Activated CD8-positive, alpha-beta memory T cell treated with anti-CD3 and anti-CD28 coated beads, Interleukin-2, amount 50 U/mL, for 24 hours (primary cell): ENCODE results near the gene CD274.
"Not testable (repeated sequence)": the region's sequence is repeated elsewhere in the genome, so short reads cannot be mapped to it uniquely, and the experiment has no call there.

Experiments used
- DNase-seq: peaks from one replicate; pipeline ENCODE4 v3.0.0-alpha.2; 2020; ENCODE audit errors: extremely low read depth

The CD274 gene

DNA sequence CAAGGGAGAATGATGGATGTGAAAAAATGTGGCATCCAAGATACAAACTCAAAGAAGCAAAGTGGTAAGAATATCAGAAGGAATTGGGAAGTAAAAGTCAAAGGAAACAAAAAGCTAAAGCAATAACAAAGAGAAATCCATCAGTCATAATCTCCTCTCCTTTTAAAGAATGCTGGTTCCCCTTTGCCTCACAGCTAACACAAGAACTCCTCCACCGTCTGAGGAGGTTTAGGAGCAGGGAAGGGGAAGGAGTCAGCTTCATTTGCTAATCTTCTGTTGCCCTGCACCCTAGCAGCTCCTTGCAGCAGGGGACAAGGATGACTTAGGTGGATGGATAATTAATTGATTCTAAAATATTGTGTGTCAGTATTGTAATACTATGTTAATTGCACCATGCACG, 16.4 kb downstream of the CD274 start:
- DNase-seq = no peak

DNA sequence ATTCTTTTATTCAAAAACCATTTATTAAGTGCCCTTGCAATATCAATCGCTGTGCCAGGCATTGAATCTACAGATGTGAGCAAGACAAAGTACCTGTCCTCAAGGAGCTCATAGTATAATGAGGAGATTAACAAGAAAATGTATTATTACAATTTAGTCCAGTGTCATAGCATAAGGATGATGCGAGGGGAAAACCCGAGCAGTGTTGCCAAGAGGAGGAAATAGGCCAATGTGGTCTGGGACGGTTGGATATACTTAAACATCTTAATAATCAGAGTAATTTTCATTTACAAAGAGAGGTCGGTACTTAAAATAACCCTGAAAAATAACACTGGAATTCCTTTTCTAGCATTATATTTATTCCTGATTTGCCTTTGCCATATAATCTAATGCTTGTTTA, 18.5 kb downstream of the CD274 start:
- DNase-seq = no peak

DNA sequence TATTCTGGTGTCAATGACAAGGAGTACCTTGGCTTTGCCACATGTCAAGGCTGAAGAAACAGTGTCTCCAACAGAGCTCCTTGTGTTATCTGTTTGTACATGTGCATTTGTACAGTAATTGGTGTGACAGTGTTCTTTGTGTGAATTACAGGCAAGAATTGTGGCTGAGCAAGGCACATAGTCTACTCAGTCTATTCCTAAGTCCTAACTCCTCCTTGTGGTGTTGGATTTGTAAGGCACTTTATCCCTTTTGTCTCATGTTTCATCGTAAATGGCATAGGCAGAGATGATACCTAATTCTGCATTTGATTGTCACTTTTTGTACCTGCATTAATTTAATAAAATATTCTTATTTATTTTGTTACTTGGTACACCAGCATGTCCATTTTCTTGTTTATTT, 19.8 kb downstream of the CD274 start:
- DNase-seq = no peak

DNA sequence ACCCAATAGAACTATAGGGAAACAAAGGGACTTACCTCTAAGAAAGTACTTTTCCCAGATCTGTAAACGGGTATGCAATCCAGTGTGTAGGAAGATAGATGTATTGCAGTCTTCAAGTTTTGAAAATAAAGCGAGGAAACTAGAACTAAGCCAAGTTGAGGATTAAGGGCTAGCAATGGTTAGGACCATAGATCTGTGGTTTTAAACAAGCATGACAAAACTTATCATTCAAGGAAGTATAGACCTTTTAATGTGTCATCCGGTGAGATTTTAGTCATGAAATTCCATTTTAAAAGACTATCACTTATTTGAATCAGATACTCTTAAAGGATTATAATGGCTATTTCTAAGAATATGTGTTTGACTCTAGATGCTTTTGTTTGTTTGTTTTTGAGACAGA, 20.5 kb downstream of the CD274 start:
- no peak for DNase-seq

DNA sequence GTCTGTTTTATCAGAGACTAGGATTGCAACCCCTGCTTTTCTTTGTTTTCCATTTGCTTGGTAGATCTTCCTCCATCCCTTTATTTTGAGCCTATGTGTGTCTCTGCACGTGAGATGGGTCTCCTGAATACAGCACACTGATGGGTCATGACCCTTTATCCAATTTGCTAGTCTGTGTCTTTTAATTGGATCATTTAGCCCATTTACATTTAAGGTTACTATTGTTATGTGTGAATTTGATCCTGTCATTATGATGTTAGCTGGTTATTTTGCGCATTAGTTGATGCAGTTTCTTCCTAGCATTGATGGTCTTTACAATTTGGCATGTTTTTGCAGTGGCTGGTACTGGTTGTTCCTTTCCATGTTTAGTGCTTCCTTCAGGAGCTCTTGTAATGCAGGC, 25.3 kb downstream of the CD274 start:
- not testable (repeated sequence) for DNase-seq

DNA sequence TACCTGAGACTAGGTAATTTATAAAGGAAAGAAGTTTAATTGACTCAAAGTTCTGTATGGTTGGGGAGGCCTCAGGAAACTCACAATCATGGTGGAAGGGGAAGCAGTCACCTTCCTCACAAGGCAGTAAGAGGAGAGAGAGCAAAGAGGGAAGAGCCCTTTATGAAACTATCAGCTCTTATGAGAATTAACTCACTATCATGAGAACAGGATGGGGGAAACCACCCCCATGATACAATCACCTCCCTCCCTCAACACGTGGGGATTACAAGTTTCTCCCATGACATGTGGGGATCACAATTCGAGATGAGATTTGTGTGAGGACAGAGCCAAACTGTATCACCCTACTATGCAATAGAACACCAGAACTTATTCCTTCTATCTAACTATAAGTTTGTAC, 27.9 kb downstream of the CD274 start:
- DNase-seq = no peak

DNA sequence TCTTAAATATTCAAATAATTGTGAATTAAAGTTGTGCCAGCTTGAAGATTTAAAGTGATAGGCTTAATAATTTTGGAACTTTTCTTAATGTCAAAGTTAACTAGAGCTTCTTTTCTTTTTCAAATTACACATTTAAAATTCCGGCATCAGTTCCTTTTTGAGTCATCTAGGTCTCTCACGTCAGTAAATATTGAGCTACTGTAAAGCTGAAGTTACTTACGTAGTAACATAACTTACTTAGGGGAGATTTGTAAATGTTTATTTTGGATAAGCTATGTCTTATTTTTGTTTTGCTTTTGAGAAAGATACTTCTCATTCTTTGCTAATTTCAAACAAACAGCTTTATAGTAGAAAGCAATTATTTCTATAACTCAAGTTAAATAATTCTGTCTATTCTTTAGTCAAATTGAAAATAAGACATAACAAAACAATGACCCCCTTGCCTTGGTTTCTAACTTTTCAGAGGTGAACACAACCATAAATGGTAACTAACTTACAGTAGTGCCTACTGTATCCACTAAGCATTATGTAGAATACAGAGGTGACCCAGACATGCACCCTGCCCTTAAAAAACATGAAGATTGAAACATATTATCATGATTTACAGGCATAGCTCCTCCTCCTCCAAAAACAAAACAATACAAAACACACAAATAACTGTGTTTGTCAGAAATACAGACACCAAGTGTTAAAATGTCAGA, 29.8 kb downstream of the CD274 start:
- DNase-seq = no peak

DNA sequence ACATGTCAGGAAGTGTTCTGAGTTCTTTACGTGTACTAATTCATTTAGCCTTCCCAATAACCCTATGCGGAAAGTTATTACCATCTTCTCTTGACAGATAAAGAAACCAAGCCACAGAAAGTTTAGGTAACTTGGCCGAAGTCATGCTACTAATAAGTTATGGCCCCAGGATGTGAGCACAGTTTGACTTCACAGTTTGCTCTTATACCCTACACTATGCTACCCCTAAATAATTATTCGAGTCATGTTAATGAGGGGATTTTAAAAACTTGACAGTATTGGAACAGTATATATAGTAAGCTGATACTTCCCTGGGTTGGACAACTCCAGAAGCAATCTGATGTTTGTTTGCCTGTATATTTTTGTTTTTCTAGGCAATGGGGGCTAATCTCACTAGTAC, 30.6 kb downstream of the CD274 start:
- no peak for DNase-seq

DNA sequence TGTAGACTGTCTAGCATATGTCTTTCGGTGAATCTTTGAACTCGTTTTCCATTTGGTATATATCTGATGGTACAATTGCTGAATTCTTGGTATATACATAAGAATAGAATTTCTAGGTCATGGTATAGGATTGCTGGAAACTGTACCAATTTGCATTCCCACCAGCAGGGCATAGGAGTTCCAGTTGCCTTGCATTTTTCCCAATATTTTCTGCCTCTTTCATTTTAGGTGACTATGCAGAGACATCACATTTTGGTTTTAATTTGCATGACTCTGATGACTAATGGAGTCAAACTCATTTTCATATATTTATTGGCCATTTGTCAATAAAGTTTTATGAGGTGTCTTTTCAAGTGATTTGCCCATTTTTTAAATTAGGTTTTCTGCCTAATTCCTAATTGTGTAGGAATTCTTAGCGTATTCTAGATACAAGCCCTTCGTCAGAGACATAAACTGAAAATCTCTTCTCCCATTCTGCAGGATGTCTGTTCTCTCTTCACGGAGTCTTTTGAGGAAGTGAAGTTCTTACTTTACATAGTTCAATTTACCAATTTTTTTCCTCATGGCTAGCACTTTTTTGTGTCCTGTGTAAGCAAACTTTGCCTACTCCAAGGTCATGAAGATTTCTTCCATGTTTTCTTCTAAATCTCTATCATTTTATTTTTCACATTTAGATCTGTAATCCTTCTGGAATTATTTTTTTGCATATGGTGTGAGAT, 31.1 kb downstream of the CD274 start:
- no peak for DNase-seq

DNA sequence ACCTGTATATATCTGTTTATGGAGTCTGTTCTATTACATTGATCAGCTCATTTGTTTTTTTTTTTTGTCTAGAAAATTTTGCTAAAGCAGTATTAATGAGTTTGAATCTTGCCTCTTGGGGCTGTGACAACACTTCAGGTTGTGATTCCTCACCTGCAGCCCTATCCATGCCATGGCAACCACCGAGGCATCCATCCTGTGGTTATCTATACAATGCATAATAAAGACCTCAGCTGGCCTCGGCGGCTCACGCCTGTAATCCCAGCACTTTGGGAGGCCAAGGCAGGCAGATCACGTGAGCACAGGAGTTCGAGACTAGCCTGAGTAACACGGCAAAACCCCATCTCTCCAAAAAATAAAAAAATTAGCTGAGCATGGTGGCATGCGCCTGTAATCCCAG, 31.9 kb downstream of the CD274 start:
- DNase-seq = no peak

DNA sequence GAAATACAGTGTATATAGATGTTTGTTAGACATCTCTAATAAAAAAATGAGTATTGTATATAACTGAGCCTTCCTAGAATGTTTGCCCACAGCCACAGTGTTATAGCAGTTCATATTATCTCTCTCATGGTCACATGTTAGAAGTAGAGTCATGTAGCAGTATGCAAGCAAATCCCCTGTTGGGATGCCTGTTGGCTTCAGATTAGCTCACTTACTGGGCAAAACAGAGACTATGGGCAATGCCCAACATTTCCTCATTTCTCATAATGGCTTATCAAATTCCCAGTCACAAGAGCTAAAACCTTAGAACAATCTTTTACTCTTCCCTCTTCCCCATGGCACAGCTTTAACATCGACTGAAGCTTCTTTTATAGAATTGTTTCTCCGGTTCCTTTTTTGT, 33.0 kb downstream of the CD274 start:
- no peak for DNase-seq

DNA sequence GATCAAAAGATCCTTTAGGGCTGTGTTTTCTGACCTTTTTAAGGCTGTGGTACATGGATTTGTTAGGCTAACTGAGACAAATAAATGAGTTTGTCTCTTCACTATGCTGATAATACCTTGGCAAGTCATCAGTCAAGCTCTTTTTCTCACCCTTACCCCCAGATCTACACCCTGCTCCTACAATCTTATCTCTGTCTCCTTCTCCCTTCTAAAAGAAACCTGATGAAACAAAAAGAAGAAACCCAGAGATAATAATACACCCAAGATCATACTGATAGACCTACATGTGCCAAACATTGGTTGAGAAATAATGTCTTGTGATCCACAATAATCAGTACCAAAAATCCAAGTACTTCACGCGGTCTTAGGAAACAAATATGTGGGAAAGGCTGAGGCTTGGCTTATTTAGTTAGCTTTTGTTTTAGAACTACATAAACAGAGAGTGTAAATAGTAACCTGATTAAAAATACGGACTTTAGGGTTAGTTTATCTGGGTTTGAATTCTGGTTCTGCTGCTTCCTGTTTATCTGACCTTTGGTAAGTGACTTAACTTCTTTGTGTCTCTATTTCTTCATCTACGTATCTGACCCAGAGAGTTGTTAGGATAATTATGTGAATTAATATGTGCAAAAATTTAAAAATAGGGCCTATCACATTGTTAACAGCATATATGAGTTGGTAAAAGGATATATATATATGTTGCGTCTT, 35.2 kb downstream of the CD274 start:
- DNase-seq = no peak

DNA sequence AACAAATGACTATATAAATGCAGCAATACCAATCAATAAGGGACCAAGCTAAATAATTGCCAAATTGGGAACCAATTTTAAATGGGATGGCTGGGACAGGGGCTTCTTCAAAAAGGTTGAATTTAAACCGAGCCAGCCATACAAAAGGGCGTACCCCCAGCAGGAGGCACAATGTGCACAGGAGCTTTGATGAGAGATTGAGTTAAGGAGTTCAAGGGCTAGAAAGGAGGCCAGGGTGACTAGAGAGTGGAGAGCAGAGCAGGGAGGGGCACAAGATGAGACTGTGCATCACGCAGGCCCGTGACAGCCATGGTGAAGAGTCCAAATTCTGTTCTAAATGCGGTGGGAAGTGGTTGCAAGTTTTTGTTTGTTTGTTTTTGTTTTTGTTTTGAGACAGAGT, 36.6 kb downstream of the CD274 start:
- DNase-seq = no peak

DNA sequence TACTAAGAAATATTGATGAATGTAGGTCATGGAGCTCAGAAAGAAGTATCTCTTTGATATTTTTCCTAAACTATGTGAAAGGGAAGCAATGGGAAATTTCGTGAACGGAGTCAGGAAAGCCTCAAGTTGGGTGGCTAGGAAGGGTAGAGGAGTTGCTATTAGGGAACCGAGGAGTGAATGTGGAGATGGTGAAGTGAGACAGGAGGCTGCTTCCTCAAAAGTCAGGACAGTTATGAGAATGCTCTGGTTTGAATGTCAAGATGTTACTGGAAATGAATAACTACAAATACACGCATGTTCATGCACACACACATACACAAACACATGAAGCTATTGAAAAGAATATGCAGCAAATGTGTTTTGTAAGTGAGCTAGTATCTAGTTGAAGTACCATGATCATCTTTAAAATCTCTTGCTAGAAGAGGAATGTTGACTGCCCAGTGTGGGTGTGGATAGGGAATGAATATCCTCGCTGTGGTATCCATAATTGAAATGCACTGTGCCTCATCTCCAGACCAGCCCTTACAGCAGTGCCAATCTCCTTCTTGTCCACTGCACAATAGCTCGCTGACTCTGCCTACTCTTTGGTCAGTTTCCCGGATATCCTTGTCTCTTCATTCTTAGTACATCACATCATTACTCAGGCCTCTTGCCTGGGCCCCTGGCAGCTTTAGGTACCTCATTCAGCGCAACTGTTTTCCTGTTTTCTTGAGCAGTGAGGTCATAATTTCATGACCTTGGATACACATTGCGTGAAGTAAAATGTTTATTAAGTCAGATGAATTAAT, 38.1 kb downstream of the CD274 start:
- no peak for DNase-seq

DNA sequence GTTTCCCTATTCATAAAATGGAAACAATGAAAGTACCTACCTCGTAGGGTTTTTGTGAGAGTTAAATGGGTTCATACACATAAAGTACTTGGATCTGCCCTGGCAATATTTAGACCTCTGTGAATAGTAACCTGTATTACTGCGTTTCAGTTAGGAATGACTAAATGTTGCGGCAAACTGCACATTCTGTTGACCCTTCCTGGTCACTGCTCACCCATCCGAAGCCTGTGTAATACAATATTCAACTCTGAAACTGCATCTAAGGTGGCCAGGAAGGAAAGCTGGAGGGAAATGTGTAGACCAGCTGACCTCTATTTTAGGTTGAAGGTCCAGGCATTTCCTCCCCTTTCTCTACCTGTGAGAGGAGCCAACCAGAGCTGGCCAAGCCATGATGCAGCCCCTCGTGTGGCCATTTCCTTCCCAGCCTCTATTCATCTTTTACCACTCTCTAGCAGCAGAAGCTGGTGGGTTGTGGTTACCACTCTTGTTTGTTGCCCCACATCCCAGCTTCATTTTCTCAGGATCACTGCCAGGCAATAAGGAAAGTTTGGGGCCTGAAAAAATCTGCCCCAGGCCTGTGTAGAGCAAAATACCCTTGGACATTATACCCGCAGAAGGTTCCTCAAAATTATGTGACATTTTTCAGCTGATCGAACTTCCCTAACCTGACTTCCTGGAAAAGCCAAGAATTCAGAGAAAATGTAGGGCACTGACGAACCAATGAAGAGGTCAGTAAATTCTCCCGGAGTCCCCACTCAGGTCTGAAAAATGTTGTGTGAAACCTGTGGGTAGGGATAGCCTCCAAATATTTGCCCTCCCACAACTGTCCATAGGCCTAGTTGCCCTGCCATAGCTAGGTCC, 39.5 kb downstream of the CD274 start:
- DNase-seq = no peak

DNA sequence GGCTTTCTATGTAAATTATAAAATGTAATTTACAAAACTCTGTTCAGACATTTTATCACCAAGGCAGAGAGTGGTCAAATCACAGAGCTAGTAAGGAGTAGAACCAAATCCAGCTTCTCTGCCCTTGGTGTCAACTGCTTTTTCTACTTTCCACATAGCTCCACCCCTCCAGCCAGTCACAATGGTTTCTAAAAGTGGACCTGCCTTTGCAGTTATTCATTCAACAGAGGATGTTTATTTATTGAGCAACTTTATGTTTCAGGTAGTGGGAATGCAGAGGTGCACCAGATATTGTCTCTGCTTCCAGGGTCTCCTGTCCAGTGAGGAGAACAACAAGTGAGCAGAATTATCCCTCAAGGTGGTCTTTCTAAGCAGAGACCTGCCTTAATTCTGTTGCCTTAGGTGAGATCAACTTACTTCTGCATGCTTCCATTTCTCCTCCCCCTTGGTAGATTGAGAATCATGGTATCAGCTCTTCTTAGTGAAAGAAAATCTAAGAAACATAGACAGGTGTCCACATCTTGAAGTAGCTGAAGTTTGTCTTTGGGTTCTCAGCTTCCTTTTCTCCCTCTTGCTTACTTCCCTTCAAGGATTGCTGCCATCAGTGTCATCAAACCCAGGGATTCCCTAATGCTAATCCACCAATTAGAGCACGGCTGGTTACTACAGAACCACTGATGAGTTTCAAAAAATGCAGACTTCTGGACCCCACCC, 42.8 kb downstream of the CD274 start:
- no peak for DNase-seq

DNA sequence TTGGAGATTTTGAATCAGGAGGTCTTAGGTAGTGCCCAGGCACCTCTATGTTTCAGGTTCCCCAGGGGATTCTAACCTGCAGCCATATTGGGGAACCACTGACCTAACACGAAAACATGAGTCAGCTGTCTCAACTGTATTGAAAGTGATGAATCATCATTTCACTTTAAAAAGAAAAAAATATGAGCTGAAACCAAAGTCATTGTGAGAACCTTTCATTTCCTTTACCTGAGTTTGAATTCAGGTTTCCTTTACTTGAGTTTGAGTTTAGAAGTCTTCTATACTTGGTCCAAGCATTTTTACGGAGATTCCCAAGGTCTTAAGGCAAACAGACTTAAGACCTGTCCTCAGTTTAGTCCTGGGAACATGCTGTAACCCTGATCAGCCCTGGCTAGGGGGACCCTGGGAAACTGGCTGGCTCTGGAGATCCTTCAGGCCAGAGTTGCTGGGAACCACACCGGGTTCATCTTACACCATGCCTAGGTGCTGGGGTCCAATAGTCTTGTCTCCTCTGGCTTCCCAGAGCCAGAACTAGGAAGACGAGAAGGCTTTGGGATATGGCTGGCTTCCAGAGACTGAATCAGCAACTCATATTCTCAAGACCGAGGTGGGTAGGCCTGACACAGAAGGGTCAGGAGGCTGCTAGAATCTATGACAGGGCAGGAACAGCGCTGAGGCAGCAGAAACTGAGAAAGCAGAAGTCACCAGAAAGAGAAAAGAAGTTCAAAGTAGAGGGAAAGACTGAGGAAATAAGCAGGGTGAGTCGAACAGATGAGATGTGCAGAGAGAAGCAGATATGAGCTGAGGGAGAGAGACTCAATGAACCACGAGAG, 43.6 kb downstream of the CD274 start:
- no peak for DNase-seq

DNA sequence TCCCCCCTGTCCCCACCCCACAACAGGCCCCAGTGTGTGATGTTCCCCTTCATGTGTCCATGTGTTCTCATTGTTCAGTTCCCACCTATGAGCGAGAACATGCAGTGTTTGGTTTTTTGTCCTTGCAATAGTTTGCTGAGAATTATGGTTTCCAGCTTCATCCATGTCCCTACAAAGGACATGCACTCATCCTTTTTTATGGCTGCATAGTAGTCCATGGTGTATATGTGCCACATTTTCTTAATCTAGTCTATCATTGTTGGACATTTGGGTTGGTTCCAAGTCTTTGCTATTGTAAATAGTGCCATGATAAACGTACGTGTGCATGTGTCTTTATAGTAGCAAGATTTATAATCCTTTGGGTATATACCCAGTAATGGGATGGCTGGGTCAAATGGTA, 44.4 kb downstream of the CD274 start:
- not testable (repeated sequence) for DNase-seq

DNA sequence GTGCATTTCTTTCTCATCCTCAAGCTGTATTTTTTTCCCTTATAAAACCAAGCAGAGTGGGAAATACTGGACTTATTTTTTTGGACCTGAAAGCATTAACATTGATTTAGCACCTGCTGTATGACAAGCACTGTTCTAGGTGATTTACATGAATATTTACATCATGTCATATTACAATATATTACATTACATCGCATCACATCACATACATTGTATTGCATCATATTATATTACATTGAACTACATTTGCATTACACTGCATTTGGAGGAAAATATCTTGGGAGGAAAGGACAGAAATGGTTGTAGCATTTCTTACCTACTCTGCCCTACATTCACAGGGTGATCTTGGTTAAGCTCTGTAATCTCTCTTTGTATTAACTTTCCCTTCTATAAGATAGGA, 48.8 kb downstream of the CD274 start:
- no peak for DNase-seq

DNA sequence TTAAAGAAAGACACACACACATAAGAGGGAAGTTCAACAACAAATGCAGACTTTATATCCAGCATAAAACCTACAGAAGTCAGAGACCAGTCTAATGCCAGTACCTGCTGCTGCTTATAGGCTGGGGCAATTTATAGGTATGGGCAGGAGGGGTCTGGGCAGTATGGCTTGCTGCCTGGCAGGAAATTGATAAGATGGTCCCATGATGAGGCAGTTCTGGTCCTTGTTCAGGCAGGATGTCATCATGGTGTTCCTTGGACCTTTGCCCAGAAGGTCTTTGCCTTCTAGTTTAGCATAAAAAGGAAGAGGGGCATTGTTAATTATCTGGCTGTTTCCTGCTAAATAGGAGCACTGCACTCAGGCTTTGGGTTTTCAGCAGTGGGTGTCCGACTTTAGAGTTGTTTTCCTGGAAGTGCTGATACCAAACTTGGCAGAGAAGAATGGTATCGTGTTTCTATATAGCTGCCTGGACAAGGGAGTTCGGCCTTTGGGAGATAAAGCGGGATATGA, 49.6 kb downstream of the CD274 start:
- no peak for DNase-seq
